IMR-90 (cell line): ENCODE measurements around the gene C5orf63. TPM values are rescaled to one million over a fixed set of nuclear protein-coding genes. Genes with fewer than 3 reads are reported as not detected.

ENCODE experiments used
- ATAC-seq: fragments of 200-7000 bp; cut with Tn5 transposase; 2 replicates; pipeline ENCODE4 v1.9.1; 2020; ENCODE audit warnings: low read depth, mild to moderate bottlenecking, moderate library complexity
- BruUV-seq: library from RNA; stranded (reverse); fragments of 400-500 nt; replicated peaks from 2 replicates; lab custom pipeline; 2021; lab: Mats Ljungman, UMichigan
- CTCF ChIA-PET: fragments of 300-600 bp; formaldehyde crosslinking; extraction: SDS; loops from one replicate; lab custom pipeline; 2021; ENCODE audit warnings: antibody characterized with exemption; lab: Yijun Ruan, JAX
- POLR2A ChIA-PET: fragments of 300-600 bp; sonication (Branson Sonifier 250); formaldehyde crosslinking; loops from one replicate; lab custom pipeline; 2022; ENCODE audit warnings: antibody characterized with exemption; ENCODE audit not compliant: unreplicated experiment; lab: Charles Lee
- DNase-seq: peaks from one replicate; pipeline ENCODE4 v3.0.0; 2013
- H2AFZ ChIP-seq: replicated peaks from 2 replicates; pipeline ENCODE3; 2013; ENCODE audit warnings: low read length, mild to moderate bottlenecking; ENCODE audit not compliant: poor library complexity
- H2AK5ac ChIP-seq: 2 replicates; pipeline ENCODE4 v1.6.1; 2013; ENCODE audit warnings: low read depth, low read length, inconsistent platforms
- H2AK9ac ChIP-seq: replicated peaks from 2 replicates; pipeline ENCODE3; 2013; ENCODE audit warnings: mild to moderate bottlenecking, low read depth, low read length, moderate library complexity; ENCODE audit not compliant: poor library complexity
- H2BK120ac ChIP-seq: 2 replicates; pipeline ENCODE4 v1.6.1; 2013; ENCODE audit warnings: low read depth, low read length, inconsistent platforms
- H2BK15ac ChIP-seq: 3 replicates; pipeline ENCODE4 v1.6.1; 2013; ENCODE audit warnings: low read depth, low read length, inconsistent platforms
- H2BK20ac ChIP-seq: 2 replicates; pipeline ENCODE4 v1.6.1; 2013; ENCODE audit warnings: low read depth, mild to moderate bottlenecking, inconsistent platforms, low read length, moderate library complexity
- H2BK5ac ChIP-seq: 2 replicates; pipeline ENCODE4 v1.6.1; 2013; ENCODE audit warnings: mild to moderate bottlenecking, low read depth, low read length, inconsistent platforms; ENCODE audit not compliant: poor library complexity, severe bottlenecking
- H3K14ac ChIP-seq: replicated peaks from 2 replicates; pipeline ENCODE4 v1.6.1; 2013; ENCODE audit warnings: low read depth, low read length, inconsistent platforms
- H3K18ac ChIP-seq: 2 replicates; pipeline ENCODE4 v1.6.1; 2013; ENCODE audit warnings: low read depth, low read length, control low read depth
- H3K23ac ChIP-seq: 2 replicates; pipeline ENCODE4 v1.6.1; 2013; ENCODE audit warnings: low read depth, low read length, inconsistent platforms
- H3K27ac ChIP-seq: 2 replicates; pipeline ENCODE4 v1.5.1; 2013; ENCODE audit warnings: mild to moderate bottlenecking, control low read depth, low read length; ENCODE audit not compliant: insufficient read depth
- H3K27me3 ChIP-seq: 2 replicates; pipeline ENCODE4 v1.6.1; 2013; ENCODE audit warnings: low read length; ENCODE audit not compliant: control insufficient read depth, insufficient read depth
- H3K36me3 ChIP-seq: 2 replicates; pipeline ENCODE4 v1.6.1; 2013; ENCODE audit warnings: low read length, mixed read lengths; ENCODE audit not compliant: control insufficient read depth, insufficient read depth
- H3K4ac ChIP-seq: 2 replicates; pipeline ENCODE4 v1.6.1; 2013; ENCODE audit warnings: low read depth, low read length, inconsistent platforms
- H3K4me1 ChIP-seq: 2 replicates; pipeline ENCODE4 v1.6.1; 2013; ENCODE audit warnings: low read length, mixed read lengths; ENCODE audit not compliant: control insufficient read depth, insufficient read depth
- H3K4me2 ChIP-seq: 2 replicates; pipeline ENCODE4 v1.6.1; 2013; ENCODE audit warnings: low read depth, mild to moderate bottlenecking, control low read depth, low read length, moderate library complexity
- H3K4me3 ChIP-seq: 2 replicates; pipeline ENCODE4 v1.5.1; 2013; ENCODE audit warnings: low read depth, mild to moderate bottlenecking, control low read depth, low read length, moderate library complexity; ENCODE audit not compliant: insufficient read depth
- H3K56ac ChIP-seq: 2 replicates; pipeline ENCODE4 v1.6.1; 2013; ENCODE audit warnings: low read length, inconsistent platforms; ENCODE audit not compliant: insufficient read depth; ENCODE audit errors: extremely low read depth
- H3K79me1 ChIP-seq, 2 experiments: 2 replicates each; pipeline ENCODE4 v1.6.1; 2013; ENCODE audit warnings: low read length in 2 of 2, inconsistent platforms in 1 of 2, low read depth in 1 of 2
- H3K9ac ChIP-seq: 2 replicates; pipeline ENCODE4 v1.6.1; 2013; ENCODE audit warnings: low read depth, low read length, control low read depth
- H3K9me1 ChIP-seq: 2 replicates; pipeline ENCODE4 v1.6.1; 2013; ENCODE audit warnings: low read length, inconsistent platforms; ENCODE audit not compliant: insufficient read depth
- H3K9me3 ChIP-seq: 2 replicates; pipeline ENCODE4 v1.6.1; 2013; ENCODE audit warnings: low read length; ENCODE audit not compliant: control insufficient read depth, insufficient read depth
- H4K20me1 ChIP-seq: 2 replicates; pipeline ENCODE4 v1.6.1; 2013; ENCODE audit warnings: low read length, inconsistent platforms; ENCODE audit not compliant: insufficient read depth
- H4K5ac ChIP-seq: 2 replicates; pipeline ENCODE4 v1.6.1; 2013; ENCODE audit warnings: mild to moderate bottlenecking, low read depth, low read length, control low read depth
- H4K8ac ChIP-seq, 2 experiments: 2 replicates each; pipeline ENCODE4 v1.6.1; 2013; ENCODE audit warnings: low read depth in 2 of 2, low read length in 2 of 2, control low read depth in 1 of 2, inconsistent platforms in 1 of 2
- H4K91ac ChIP-seq: 2 replicates; pipeline ENCODE4 v1.6.1; 2013; ENCODE audit warnings: low read depth, low read length, inconsistent platforms; ENCODE audit not compliant: insufficient read depth
- BHLHE40 ChIP-seq: fragments of 150-350 bp; IDR thresholded peaks from 2 replicates; pipeline ENCODE4 v1.6.1; 2016; ENCODE audit warnings: mild to moderate bottlenecking, low read depth, low read length
- CEBPB ChIP-seq: IDR thresholded peaks from 2 replicates; pipeline ENCODE4 v1.6.1; 2012; ENCODE audit warnings: low read depth, low read length, improper control_type of control experiment
- CHD1 ChIP-seq: IDR thresholded peaks from 2 replicates; pipeline ENCODE4 v1.6.1; 2012; ENCODE audit warnings: low read depth, low read length, improper control_type of control experiment
- ELK1 ChIP-seq: fragments of 150-350 bp; IDR thresholded peaks from 2 replicates; pipeline ENCODE4 v1.6.1; 2016; ENCODE audit warnings: low read depth, mild to moderate bottlenecking, low read length, moderate library complexity, borderline replicate concordance
- FOS ChIP-seq: fragments of 150-350 bp; IDR thresholded peaks from 2 replicates; pipeline ENCODE4 v1.6.1; 2016; ENCODE audit warnings: low read depth, low read length
- MAFK ChIP-seq: IDR thresholded peaks from 2 replicates; pipeline ENCODE4 v1.6.1; 2012; ENCODE audit warnings: low read depth, low read length, improper control_type of control experiment
- MAZ ChIP-seq: IDR thresholded peaks from 2 replicates; pipeline ENCODE4 v1.6.1; 2012; ENCODE audit warnings: low read depth, mild to moderate bottlenecking, low read length, improper control_type of control experiment, moderate library complexity, borderline replicate concordance
- MXI1 ChIP-seq: IDR thresholded peaks from 2 replicates; pipeline ENCODE4 v1.6.1; 2012; ENCODE audit warnings: low read depth, mild to moderate bottlenecking, low read length, moderate library complexity, borderline replicate concordance
- NFE2L2 ChIP-seq: fragments of 150-350 bp; IDR thresholded peaks from 2 replicates; pipeline ENCODE4 v1.6.1; 2016; ENCODE audit warnings: low read depth, mild to moderate bottlenecking, low read length
- POLR2A ChIP-seq: IDR thresholded peaks from 2 replicates; pipeline ENCODE4 v1.6.1; 2012; ENCODE audit warnings: mild to moderate bottlenecking, low read depth, low read length
- RCOR1 ChIP-seq: IDR thresholded peaks from 2 replicates; pipeline ENCODE4 v1.6.1; 2012; ENCODE audit warnings: mild to moderate bottlenecking, low read length, improper control_type of control experiment; ENCODE audit not compliant: insufficient replicate concordance
- RFX5 ChIP-seq: IDR thresholded peaks from 2 replicates; pipeline ENCODE4 v1.8.0; 2012; ENCODE audit warnings: low read depth, mild to moderate bottlenecking, low read length, moderate library complexity
- SMC3 ChIP-seq: fragments of 150-350 bp; IDR thresholded peaks from 2 replicates; pipeline ENCODE4 v1.6.1; 2016; ENCODE audit warnings: low read depth, mild to moderate bottlenecking, antibody characterized with exemption, low read length, moderate library complexity
- dilution Hi-C: fragments of 300-500 bp; cut with HindIII; formaldehyde crosslinking; loops from one replicate; pipeline ENCODE4 v1.14.3; 2018; ENCODE audit warnings: low sequenced_read_pairs; ENCODE audit not compliant: unreplicated experiment
- in situ Hi-C: fragments of 300-500 bp; cut with MboI; formaldehyde crosslinking; loops from 3 replicates; pipeline ENCODE4 v1.14.3; 2019; ENCODE audit warnings: low sequenced_read_pairs, inconsistent platforms, mixed read lengths
- intact Hi-C: fragments of 100-400 bp; cut with micrococcal nuclease; formaldehyde crosslinking; loops from 2 replicates; pipeline ENCODE4 v1.10.0; 2022
- polyA plus RNA-seq, 3 experiments: library from polyadenylated mRNA; depleted of rRNA; stranded (reverse); fragments of >200 nt; gene quantifications; 2 replicates each; pipeline ENCODE4 v1.2.3, GENCODE V29; 2012; ENCODE audit warnings: low replicate concordance in 1 of 3
- total RNA-seq: library from RNA; depleted of rRNA; stranded (reverse); fragments of >200 nt; gene quantifications from 2 replicates; pipeline ENCODE4 v1.2.3, GENCODE V29; 2012
- TF ChIP-seq, protein P1 (sequence below): fragments of 150-350 bp; IDR thresholded peaks from 2 replicates; pipeline ENCODE4 v1.6.1; 2017; ENCODE audit warnings: mild to moderate bottlenecking, antibody characterized with exemption, low read length, low read depth
- TF ChIP-seq, protein P2 (sequence below): conservative IDR thresholded peaks from 2 replicates; pipeline ENCODE4 v1.5.1; 2012; ENCODE audit warnings: mild to moderate bottlenecking, low read depth, low read length, improper control_type of control experiment

The C5orf63 gene
- total and polyA plus RNA-seq, 2 of the 4 experiments (the other 2 are of a cell fraction) = 0.72 to 1.1 TPM

GRCh38 chr5:127066721-127067120, 6.6 kb downstream of the C5orf63 start:
- in situ Hi-C loops = no loop called here
- CTCF ChIA-PET = no interaction called here
- intact Hi-C loops = no loop called here
- no peak overlapping the region for H3K18ac ChIP-seq
- H2AFZ ChIP-seq = no peak overlapping the region
- H3K4ac ChIP-seq = no peak overlapping the region
- dilution Hi-C loops = no loop called here
- no peak overlapping the region for H2BK120ac ChIP-seq
- no peak overlapping the region for H3K14ac ChIP-seq
- H3K9me3 ChIP-seq = no peaks in the 10 kb centered on the region
- H3K4me3 ChIP-seq = no peak overlapping the region
- DNase-seq (no peak), ATAC-seq (no peak)
- H3K4me1 ChIP-seq = no peaks in the 10 kb centered on the region
- H3K79me1 ChIP-seq = no peaks in the 10 kb centered on the region
- no peak overlapping the region for H4K5ac ChIP-seq
- POLR2A ChIA-PET = no interaction called here
- H3K9me1 ChIP-seq = no peaks in the 10 kb centered on the region
- no peaks in the 10 kb centered on the region for H3K36me3 ChIP-seq
- no peak overlapping the region for H2AK9ac ChIP-seq
- H3K27me3 ChIP-seq = no peaks in the 10 kb centered on the region
- TF ChIP-seq NFE2L2 = no peak
- no peak for TF ChIP-seq MXI1
- no peak for TF ChIP-seq MAFK
- TF ChIP-seq CHD1 = no peak
- TF ChIP-seq CEBPB = no peak
- TF ChIP-seq BHLHE40 = no peak
- no peak for TF ChIP-seq POLR2A
- no peak for TF ChIP-seq SMC3
- no peak for TF ChIP-seq RCOR1
- TF ChIP-seq FOS = no peak
- TF ChIP-seq, protein P1, sequence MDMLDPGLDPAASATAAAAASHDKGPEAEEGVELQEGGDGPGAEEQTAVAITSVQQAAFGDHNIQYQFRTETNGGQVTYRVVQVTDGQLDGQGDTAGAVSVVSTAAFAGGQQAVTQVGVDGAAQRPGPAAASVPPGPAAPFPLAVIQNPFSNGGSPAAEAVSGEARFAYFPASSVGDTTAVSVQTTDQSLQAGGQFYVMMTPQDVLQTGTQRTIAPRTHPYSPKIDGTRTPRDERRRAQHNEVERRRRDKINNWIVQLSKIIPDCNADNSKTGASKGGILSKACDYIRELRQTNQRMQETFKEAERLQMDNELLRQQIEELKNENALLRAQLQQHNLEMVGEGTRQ = no peak
- TF ChIP-seq, protein P2, sequence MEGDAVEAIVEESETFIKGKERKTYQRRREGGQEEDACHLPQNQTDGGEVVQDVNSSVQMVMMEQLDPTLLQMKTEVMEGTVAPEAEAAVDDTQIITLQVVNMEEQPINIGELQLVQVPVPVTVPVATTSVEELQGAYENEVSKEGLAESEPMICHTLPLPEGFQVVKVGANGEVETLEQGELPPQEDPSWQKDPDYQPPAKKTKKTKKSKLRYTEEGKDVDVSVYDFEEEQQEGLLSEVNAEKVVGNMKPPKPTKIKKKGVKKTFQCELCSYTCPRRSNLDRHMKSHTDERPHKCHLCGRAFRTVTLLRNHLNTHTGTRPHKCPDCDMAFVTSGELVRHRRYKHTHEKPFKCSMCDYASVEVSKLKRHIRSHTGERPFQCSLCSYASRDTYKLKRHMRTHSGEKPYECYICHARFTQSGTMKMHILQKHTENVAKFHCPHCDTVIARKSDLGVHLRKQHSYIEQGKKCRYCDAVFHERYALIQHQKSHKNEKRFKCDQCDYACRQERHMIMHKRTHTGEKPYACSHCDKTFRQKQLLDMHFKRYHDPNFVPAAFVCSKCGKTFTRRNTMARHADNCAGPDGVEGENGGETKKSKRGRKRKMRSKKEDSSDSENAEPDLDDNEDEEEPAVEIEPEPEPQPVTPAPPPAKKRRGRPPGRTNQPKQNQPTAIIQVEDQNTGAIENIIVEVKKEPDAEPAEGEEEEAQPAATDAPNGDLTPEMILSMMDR = no peak
- TF ChIP-seq MAZ = no peak
- no peak for TF ChIP-seq ELK1
- no peak for TF ChIP-seq RFX5
- no peak overlapping the region for H2BK20ac ChIP-seq
- no peak overlapping the region for H2BK5ac ChIP-seq
- H3K4me2 ChIP-seq = no peak overlapping the region
- H4K20me1 ChIP-seq = no peaks in the 10 kb centered on the region
- H3K23ac ChIP-seq = no peak overlapping the region
- no TSS peak for BruUV-seq
- no peak overlapping the region for H2BK15ac ChIP-seq
- no peak overlapping the region for H2AK5ac ChIP-seq
- no peak overlapping the region for H3K9ac ChIP-seq
- H4K91ac ChIP-seq = no peak overlapping the region
- H3K27ac ChIP-seq = no peak overlapping the region
- H4K8ac ChIP-seq = no peak overlapping the region
- no peak overlapping the region for H3K56ac ChIP-seq
